Chondrocyte (in vitro differentiated cells): ENCODE results near the gene ANKRD13D. TPM values are rescaled to one million over a fixed set of nuclear protein-coding genes. Genes with fewer than 3 reads are reported as not detected.

ENCODE experiments used
- DNase-seq: peaks from one replicate; pipeline ENCODE4 v3.0.0; 2021; ENCODE audit warnings: mixed read lengths, low spot score
- H3K27ac Mint-ChIP-seq: one replicate; pipeline ENCODE4 v1.8.0; 2021; ENCODE audit warnings: mild to moderate bottlenecking, moderate library complexity, mixed read lengths; ENCODE audit not compliant: unreplicated experiment
- H3K27me3 Mint-ChIP-seq: 2 replicates; pipeline ENCODE4 v1.8.0; 2021; ENCODE audit warnings: low read depth, mixed read lengths
- H3K36me3 Mint-ChIP-seq: 2 replicates; pipeline ENCODE4 v1.8.0; 2021; ENCODE audit warnings: low read depth, mixed read lengths
- H3K4me1 Mint-ChIP-seq: 2 replicates; pipeline ENCODE4 v1.8.0; 2021; ENCODE audit warnings: low read depth, mild to moderate bottlenecking, mixed read lengths
- H3K4me3 Mint-ChIP-seq: one replicate; pipeline ENCODE4 v1.8.0; 2021; ENCODE audit warnings: mild to moderate bottlenecking, moderate library complexity, mixed read lengths; ENCODE audit not compliant: unreplicated experiment
- H3K9me3 Mint-ChIP-seq: 2 replicates; pipeline ENCODE4 v1.8.0; 2021; ENCODE audit warnings: low read depth, mixed read lengths
- long read RNA-seq: library from polyadenylated mRNA; stranded (forward); transcript quantifications from one replicate; pipeline ENCODE4 v2.0.0, GENCODE V29; 2021
- total RNA-seq: library from RNA; stranded (reverse); gene quantifications from 3 replicates; pipeline ENCODE4 v1.2.1, GENCODE V29; 2021
- TF ChIP-seq, protein P1 (sequence below): fragments of 200-600 bp; sonication (generic); IDR thresholded peaks from 2 replicates; pipeline ENCODE4 v1.5.0; 2021; ENCODE audit warnings: antibody characterized with exemption, mild to moderate bottlenecking, moderate library complexity

The ANKRD13D gene
- total RNA-seq = 40.0 to 51.8 TPM (median 47.8 TPM) in 3 replicates
- long read RNA-seq, transcript ANKRD13D-202 (15 exons, 2,881 nt) = major isoform, 26 of 57 reads
- long read RNA-seq, partial matches to known transcripts = 7 of 57 reads
- long read RNA-seq, other reads (novel, unspliced or antisense) = 20 of 57 reads

DNA sequence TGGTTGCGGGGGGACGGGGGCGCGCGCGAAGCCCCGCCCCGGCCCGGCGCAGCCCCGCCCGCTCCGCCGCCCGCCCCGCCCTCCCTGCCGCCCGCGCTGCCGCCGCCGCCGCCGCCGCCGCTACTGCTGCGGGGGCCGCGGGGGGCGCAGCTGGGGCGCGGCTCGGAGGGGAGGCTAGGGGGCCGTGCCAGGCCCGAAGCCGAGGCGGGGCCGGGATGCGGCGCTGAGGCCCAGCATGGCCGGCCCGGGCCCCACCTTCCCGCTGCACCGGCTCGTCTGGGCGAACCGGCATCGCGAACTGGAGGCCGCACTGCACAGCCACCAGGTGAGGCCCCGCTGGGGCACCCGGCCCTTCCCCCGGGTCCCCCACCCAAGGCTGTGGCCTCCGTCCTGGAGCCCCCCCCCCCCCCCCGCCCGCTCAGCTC lies at the start of gene ANKRD13D:
TSS of gene ANKRD13D (plus strand) at position 78 of the 425 bp plus-strand sequence. CDS start at position 236, 158 bp downstream.
- Mint-ChIP-seq H3K27ac (peak within 1 kb of the TSS; percentile 95), H3K9me3 (no peaks in the 10 kb centered on the region), H3K4me3 (peak within 1 kb of the TSS; percentile 97), H3K27me3 (no peaks in the 10 kb centered on the region), H3K4me1 (peaks cover 35% of the 10 kb centered on the region), H3K36me3 (peaks cover 5% of the 10 kb centered on the region)
- DNase-seq = no peak
- TF ChIP-seq, protein P1, sequence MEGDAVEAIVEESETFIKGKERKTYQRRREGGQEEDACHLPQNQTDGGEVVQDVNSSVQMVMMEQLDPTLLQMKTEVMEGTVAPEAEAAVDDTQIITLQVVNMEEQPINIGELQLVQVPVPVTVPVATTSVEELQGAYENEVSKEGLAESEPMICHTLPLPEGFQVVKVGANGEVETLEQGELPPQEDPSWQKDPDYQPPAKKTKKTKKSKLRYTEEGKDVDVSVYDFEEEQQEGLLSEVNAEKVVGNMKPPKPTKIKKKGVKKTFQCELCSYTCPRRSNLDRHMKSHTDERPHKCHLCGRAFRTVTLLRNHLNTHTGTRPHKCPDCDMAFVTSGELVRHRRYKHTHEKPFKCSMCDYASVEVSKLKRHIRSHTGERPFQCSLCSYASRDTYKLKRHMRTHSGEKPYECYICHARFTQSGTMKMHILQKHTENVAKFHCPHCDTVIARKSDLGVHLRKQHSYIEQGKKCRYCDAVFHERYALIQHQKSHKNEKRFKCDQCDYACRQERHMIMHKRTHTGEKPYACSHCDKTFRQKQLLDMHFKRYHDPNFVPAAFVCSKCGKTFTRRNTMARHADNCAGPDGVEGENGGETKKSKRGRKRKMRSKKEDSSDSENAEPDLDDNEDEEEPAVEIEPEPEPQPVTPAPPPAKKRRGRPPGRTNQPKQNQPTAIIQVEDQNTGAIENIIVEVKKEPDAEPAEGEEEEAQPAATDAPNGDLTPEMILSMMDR = no peak

DNA sequence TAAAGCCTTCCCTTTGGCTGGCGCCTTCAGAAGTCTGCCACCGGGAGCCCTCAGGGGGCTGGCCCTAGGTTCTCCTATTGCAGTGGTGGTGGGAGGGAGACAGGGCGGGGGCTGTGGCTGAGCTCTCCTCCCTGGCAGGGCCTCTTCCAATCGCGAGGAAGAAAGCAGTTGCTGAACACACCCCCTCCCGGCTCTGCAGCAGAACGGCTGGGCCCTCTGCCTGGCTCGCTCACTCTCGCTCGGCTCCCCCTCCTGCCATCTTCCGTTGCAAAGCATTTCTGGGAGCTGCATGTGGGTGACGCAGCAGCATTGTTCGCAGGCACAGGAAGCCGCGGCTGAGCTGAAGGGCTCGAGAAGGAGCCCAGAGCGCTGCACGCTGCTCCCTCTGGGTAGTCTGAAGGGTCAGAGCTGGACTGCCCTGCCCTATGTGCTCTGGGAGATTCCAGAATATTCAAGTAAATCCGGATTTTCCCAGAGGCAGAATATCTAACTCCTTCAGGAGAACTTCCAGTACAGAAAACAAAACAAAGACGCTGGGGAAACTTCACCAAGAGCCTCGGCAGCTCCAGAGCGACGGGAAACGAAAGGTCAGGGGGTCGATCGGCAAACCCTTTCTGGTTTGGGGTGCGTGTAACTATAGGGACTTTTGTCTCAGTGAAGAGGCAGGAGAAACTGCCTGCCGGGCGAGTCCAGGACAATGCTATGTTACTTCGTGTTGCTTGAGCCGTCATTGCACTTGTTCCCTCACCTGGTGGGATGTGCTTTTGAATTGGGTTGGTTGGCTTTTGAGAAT lies 49.1 kb upstream of the ANKRD13D start:
- peak; percentile 99 for DNase-seq
- no peaks in the 10 kb centered on the region for H3K9me3 Mint-ChIP-seq
- TF ChIP-seq, protein P1 = peak; percentile 54
- H3K4me3 Mint-ChIP-seq = peak overlapping the region; percentile 99
- H3K4me1 Mint-ChIP-seq = peaks cover 45% of the 10 kb centered on the region
- peak overlapping the region; percentile 99 for H3K27ac Mint-ChIP-seq
- peaks cover 11% of the 10 kb centered on the region for H3K36me3 Mint-ChIP-seq
- H3K27me3 Mint-ChIP-seq = no peaks in the 10 kb centered on the region

DNA sequence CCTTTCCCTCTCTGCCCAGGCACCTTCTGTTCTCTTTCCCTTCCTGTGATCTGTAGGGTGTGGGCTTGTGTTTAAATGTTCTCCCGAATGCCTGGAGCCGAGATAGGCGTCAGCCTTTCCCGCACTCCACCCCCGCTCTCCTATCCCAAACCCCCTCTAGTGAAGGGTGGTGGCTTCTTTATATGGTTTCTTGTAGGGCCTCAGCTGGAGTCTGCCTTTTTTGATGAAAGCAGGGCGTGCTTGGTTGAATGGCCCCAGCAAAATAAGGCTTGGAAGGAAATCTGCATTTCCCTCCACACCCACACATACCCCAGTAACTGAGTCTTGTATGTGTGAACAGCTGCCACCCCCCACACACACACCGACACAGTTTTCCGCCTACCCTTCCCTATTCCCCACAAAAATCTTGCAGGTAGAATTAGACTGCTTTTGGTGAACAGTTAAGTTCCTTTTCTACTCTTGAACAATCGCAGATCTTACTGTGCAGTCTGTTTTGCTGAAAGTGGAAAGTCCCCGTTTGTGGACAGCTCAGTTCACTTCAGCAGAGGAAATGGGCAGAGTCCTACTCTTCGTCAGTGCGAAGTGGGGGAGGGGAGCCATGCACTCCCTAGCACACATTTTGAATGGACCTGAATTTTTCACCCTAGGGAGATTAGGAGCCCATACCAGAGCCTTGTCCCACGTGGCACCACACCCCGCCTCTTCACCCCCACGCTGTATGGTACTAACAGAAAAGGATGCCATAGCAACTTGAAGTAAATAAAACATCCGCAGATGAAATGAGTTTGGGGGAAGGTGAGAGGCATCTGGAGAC lies 48.3 kb upstream of the ANKRD13D start:
- Mint-ChIP-seq H3K9me3 (no peaks in the 10 kb centered on the region), H3K27ac (peak overlapping the region; percentile 99), H3K4me1 (peaks cover 45% of the 10 kb centered on the region), H3K36me3 (peaks cover 18% of the 10 kb centered on the region), H3K27me3 (no peaks in the 10 kb centered on the region), H3K4me3 (peak overlapping the region; percentile 99)
- DNase-seq = no peak
- TF ChIP-seq, protein P1 = no peak

DNA sequence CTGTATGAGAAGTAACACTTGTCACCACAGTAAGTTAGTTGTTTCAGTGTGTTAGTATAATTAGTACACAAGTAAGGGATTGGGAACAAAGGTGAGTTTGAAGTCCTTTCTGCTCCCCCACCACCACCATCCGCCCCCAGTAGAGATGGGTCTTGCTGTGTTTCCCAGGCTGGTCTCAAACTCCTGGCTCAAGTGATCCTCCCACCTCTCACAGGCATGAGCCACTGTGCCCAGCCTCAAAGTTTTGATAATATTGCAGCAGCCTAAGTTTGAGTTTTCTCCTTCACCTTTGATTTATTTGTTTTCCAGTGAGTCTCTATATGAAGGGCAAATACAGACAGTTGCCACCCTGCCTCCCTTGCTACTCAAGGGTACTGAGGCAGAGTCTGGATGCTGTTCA lies 46.6 kb upstream of the ANKRD13D start:
- Mint-ChIP-seq H3K4me1 (peaks cover 45% of the 10 kb centered on the region), H3K4me3 (no peak overlapping the region), H3K9me3 (no peaks in the 10 kb centered on the region), H3K27ac (peak overlapping the region; percentile 29), H3K27me3 (no peaks in the 10 kb centered on the region), H3K36me3 (peaks cover 26% of the 10 kb centered on the region)
- DNase-seq = no peak
- TF ChIP-seq, protein P1 = no peak

DNA sequence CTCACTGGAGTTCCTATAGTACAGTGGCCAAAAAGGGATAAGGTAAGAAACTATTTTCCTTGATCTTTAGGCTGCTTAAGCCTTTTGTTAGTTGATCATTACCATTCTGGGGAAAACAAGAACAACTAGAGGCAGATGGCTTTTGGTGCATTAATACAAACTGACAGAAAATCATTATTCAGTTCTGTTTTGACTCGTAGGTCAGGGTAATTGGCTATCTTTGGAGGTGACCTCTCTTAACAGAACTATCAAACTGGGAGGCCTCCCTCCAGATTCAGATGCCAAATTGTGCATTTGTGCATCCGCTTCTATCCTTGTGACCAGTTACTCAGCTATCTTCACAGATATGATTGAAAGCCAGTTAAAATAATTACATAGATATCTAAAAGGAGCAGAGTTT lies 46.1 kb upstream of the ANKRD13D start:
- Mint-ChIP-seq H3K27ac (peak overlapping the region; percentile 25), H3K4me1 (peaks cover 48% of the 10 kb centered on the region), H3K4me3 (no peak overlapping the region), H3K27me3 (no peaks in the 10 kb centered on the region), H3K36me3 (peaks cover 29% of the 10 kb centered on the region), H3K9me3 (no peaks in the 10 kb centered on the region)
- no peak for DNase-seq
- TF ChIP-seq, protein P1 = no peak
